A549 (cell line): ENCODE measurements around the gene CCDC9. TPM values are rescaled to one million over a fixed set of nuclear protein-coding genes. Genes with fewer than 3 reads are reported as not detected.

ENCODE experiments used
- CHD2 ChIP-seq: fragments of 150-350 bp; IDR thresholded peaks from 2 replicates; pipeline ENCODE4 v1.6.1; 2014; ENCODE audit warnings: low read length; ENCODE audit not compliant: partially characterized antibody
- EHF ChIP-seq: fragments of 250-450 bp; sonication (Bioruptor Pico); IDR thresholded peaks from 2 replicates; pipeline ENCODE4 v1.5.0; 2020; ENCODE audit warnings: mild to moderate bottlenecking
- EP300 ChIP-seq, 2 experiments: fragments of >200 bp; sonication (Bioruptor Twin); formaldehyde crosslinking; IDR thresholded peaks; 2 replicates in 1 of 2; 3 replicates in 1 of 2; pipeline ENCODE4 v1.6.1; 2016 to 2017
- HDAC2 ChIP-seq: fragments of 200-600 bp; sonication (generic); IDR thresholded peaks from 2 replicates; pipeline ENCODE4 v1.6.1; 2016
- HEYL ChIP-seq: fragments of 250-450 bp; sonication (Bioruptor Pico); IDR thresholded peaks from 2 replicates; pipeline ENCODE4 v1.8.0; 2021; ENCODE audit warnings: mild to moderate bottlenecking, moderate library complexity
- HMGXB4 ChIP-seq: fragments of 250-450 bp; sonication (Bioruptor Pico); IDR thresholded peaks from 2 replicates; pipeline ENCODE4 v1.5.0; 2021; ENCODE audit warnings: mild to moderate bottlenecking, moderate library complexity, borderline replicate concordance
- HOXA7 ChIP-seq: fragments of 250-450 bp; sonication (Bioruptor Pico); IDR thresholded peaks from 2 replicates; pipeline ENCODE4 v1.5.0; 2020; ENCODE audit warnings: mild to moderate bottlenecking, moderate library complexity
- JUN ChIP-seq, 2 experiments: fragments of >200 bp; sonication (Bioruptor Twin); formaldehyde crosslinking; IDR thresholded peaks; 2 replicates in 1 of 2; 3 replicates in 1 of 2; pipeline ENCODE4 v1.6.1; 2016 to 2017
- JUNB ChIP-seq: fragments of >200 bp; sonication (Bioruptor Twin); formaldehyde crosslinking; IDR thresholded peaks from 2 replicates; pipeline ENCODE4 v1.6.1; 2016
- MAFK ChIP-seq: fragments of 450-650 bp; IDR thresholded peaks from 2 replicates; pipeline ENCODE4 v1.6.1; 2014; ENCODE audit not compliant: partially characterized antibody
- MYC ChIP-seq: IDR thresholded peaks from 2 replicates; pipeline ENCODE4 v1.6.1; 2012; ENCODE audit warnings: mild to moderate bottlenecking, inconsistent platforms, low read length, improper control_type of control experiment, borderline replicate concordance
- PHF8 ChIP-seq: fragments of 200-600 bp; sonication (generic); IDR thresholded peaks from 2 replicates; pipeline ENCODE4 v1.6.1; 2016; ENCODE audit warnings: low read depth, mild to moderate bottlenecking, antibody characterized with exemption, moderate library complexity, borderline replicate concordance
- RNF2 ChIP-seq: fragments of 200-600 bp; sonication (generic); IDR thresholded peaks from 2 replicates; pipeline ENCODE4 v1.6.1; 2016; ENCODE audit warnings: low read depth, mild to moderate bottlenecking, antibody characterized with exemption, moderate library complexity, borderline replicate concordance
- SMC3 ChIP-seq: fragments of >200 bp; sonication (Bioruptor Twin); formaldehyde crosslinking; IDR thresholded peaks from 3 replicates; pipeline ENCODE4 v1.6.1; 2018; ENCODE audit warnings: inconsistent platforms
- USF2 ChIP-seq: fragments of 450-650 bp; IDR thresholded peaks from 2 replicates; pipeline ENCODE4 v1.6.1; 2014; ENCODE audit warnings: antibody characterized with exemption
- ZSCAN20 ChIP-seq: fragments of 250-450 bp; sonication (Bioruptor Pico); IDR thresholded peaks from 2 replicates; pipeline ENCODE4 v1.8.0; 2022; ENCODE audit warnings: mild to moderate bottlenecking, moderate library complexity
- polyA plus RNA-seq, 4 experiments: library from polyadenylated mRNA; depleted of rRNA in 3 of 4; stranded (reverse); fragments of >200 nt; fragmentation: RNase III in 1 of 4; extraction: RNeasy Plus Mini Kit Qiagen cat#74134 plus additional on column Dnase treatment in 1 of 4; gene quantifications; 2 replicates in 3 of 4; 3 replicates in 1 of 4; pipeline ENCODE4 v1.2.3, GENCODE V29; 2011 to 2017
- TF ChIP-seq, protein P1 (sequence below): fragments of 250-450 bp; sonication (Bioruptor Pico); IDR thresholded peaks from 2 replicates; pipeline ENCODE4 v1.5.0; 2020; ENCODE audit warnings: low read depth, mild to moderate bottlenecking, moderate library complexity
- TF ChIP-seq, protein P2 (sequence below): fragments of 200-600 bp; sonication (generic); IDR thresholded peaks from 2 replicates; pipeline ENCODE4 v1.6.1; 2016; ENCODE audit warnings: antibody characterized with exemption, mild to moderate bottlenecking, moderate library complexity
- TF ChIP-seq, protein P3 (sequence below): fragments of >200 bp; sonication (Bioruptor Twin); formaldehyde crosslinking; IDR thresholded peaks from 3 replicates; pipeline ENCODE4 v1.5.1; 2016
- TF ChIP-seq, protein P4 (sequence below): IDR thresholded peaks from 2 replicates; pipeline ENCODE4 v1.6.1; 2012

The CCDC9 gene
- polyA plus RNA-seq, 2 of the 4 experiments (the other 2 are of a cell fraction) = 9.4 to 24.6 TPM

- TF ChIP-seq, protein P1, sequence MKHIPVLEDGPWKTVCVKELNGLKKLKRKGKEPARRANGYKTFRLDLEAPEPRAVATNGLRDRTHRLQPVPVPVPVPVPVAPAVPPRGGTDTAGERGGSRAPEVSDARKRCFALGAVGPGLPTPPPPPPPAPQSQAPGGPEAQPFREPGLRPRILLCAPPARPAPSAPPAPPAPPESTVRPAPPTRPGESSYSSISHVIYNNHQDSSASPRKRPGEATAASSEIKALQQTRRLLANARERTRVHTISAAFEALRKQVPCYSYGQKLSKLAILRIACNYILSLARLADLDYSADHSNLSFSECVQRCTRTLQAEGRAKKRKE (CRISPR knock-in tag) = no peak
- no peak for TF ChIP-seq HEYL (CRISPR knock-in tag)
- no peak for TF ChIP-seq RNF2
- TF ChIP-seq PHF8 = peak; percentile 85; the same call in 1 of the 2 replicates
- TF ChIP-seq JUN (IDR thresholded peaks at IDR 0.05) = peak in 1 of 2 experiments; percentile 91
- TF ChIP-seq, protein P2, sequence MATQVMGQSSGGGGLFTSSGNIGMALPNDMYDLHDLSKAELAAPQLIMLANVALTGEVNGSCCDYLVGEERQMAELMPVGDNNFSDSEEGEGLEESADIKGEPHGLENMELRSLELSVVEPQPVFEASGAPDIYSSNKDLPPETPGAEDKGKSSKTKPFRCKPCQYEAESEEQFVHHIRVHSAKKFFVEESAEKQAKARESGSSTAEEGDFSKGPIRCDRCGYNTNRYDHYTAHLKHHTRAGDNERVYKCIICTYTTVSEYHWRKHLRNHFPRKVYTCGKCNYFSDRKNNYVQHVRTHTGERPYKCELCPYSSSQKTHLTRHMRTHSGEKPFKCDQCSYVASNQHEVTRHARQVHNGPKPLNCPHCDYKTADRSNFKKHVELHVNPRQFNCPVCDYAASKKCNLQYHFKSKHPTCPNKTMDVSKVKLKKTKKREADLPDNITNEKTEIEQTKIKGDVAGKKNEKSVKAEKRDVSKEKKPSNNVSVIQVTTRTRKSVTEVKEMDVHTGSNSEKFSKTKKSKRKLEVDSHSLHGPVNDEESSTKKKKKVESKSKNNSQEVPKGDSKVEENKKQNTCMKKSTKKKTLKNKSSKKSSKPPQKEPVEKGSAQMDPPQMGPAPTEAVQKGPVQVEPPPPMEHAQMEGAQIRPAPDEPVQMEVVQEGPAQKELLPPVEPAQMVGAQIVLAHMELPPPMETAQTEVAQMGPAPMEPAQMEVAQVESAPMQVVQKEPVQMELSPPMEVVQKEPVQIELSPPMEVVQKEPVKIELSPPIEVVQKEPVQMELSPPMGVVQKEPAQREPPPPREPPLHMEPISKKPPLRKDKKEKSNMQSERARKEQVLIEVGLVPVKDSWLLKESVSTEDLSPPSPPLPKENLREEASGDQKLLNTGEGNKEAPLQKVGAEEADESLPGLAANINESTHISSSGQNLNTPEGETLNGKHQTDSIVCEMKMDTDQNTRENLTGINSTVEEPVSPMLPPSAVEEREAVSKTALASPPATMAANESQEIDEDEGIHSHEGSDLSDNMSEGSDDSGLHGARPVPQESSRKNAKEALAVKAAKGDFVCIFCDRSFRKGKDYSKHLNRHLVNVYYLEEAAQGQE = no peak
- TF ChIP-seq SMC3 = no peak
- TF ChIP-seq CHD2 = peak; percentile 20
- TF ChIP-seq, protein P3, sequence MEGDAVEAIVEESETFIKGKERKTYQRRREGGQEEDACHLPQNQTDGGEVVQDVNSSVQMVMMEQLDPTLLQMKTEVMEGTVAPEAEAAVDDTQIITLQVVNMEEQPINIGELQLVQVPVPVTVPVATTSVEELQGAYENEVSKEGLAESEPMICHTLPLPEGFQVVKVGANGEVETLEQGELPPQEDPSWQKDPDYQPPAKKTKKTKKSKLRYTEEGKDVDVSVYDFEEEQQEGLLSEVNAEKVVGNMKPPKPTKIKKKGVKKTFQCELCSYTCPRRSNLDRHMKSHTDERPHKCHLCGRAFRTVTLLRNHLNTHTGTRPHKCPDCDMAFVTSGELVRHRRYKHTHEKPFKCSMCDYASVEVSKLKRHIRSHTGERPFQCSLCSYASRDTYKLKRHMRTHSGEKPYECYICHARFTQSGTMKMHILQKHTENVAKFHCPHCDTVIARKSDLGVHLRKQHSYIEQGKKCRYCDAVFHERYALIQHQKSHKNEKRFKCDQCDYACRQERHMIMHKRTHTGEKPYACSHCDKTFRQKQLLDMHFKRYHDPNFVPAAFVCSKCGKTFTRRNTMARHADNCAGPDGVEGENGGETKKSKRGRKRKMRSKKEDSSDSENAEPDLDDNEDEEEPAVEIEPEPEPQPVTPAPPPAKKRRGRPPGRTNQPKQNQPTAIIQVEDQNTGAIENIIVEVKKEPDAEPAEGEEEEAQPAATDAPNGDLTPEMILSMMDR = no peak
- TF ChIP-seq, protein P4, sequence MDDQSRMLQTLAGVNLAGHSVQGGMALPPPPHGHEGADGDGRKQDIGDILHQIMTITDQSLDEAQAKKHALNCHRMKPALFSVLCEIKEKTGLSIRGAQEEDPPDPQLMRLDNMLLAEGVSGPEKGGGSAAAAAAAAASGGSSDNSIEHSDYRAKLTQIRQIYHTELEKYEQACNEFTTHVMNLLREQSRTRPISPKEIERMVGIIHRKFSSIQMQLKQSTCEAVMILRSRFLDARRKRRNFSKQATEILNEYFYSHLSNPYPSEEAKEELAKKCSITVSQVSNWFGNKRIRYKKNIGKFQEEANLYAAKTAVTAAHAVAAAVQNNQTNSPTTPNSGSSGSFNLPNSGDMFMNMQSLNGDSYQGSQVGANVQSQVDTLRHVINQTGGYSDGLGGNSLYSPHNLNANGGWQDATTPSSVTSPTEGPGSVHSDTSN = no peak
- peak; percentile 98 for TF ChIP-seq USF2
- 0 out of 5 replicates have a peak, but pooled peaks of 1 of the 2 experiments have one; percentile 6 for TF ChIP-seq EP300 (IDR thresholded peaks at IDR 0.05)
- TF ChIP-seq HOXA7 (CRISPR knock-in tag) = no peak
- TF ChIP-seq HDAC2 = no peak
- peak; percentile 89 for TF ChIP-seq MYC
- no peak for TF ChIP-seq MAFK
- no peak for TF ChIP-seq JUNB
- TF ChIP-seq ZSCAN20 = no peak
- no peak; the same call in 1 of the 2 replicates for TF ChIP-seq EHF (CRISPR knock-in tag)
- TF ChIP-seq HMGXB4 (CRISPR knock-in tag) = no peak
Observed at GRCh38 chr19:47255879-47256692, at the start of gene CCDC9 (continued).
